Measurements from ENCODE around the gene KCNN2.

Gene KCNN2

DNA sequence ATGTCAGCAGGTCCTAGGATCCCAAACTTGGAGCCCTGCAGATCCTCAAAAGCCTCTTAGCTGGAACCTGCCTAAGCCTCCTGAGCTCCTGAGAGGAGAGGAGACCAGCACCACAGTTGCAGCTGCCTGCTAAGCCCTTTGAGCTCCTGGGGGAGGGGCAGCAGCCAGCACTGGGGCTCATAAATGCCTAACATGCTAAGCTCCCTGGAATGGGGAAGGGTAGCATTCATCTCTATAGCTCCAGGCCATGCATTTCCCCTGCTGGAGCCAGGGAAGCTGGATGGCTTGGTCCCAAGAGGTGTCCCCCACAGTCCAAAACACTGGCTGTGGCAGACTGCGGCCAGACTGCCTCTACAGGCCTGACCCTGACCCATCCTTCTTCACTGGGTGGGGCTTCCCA is 182.7 kb downstream of the KCNN2 start:
- no peak for DNase-seq (ENCODE audit: low read depth)

Measured in fibroblast of gingiva (primary cell).